ENCODE results near the gene RNF130.
"Not testable (repeated sequence)": the region's sequence is repeated elsewhere in the genome, so short reads cannot be mapped to it uniquely, and the experiment has no call there.

Gene RNF130

DNA sequence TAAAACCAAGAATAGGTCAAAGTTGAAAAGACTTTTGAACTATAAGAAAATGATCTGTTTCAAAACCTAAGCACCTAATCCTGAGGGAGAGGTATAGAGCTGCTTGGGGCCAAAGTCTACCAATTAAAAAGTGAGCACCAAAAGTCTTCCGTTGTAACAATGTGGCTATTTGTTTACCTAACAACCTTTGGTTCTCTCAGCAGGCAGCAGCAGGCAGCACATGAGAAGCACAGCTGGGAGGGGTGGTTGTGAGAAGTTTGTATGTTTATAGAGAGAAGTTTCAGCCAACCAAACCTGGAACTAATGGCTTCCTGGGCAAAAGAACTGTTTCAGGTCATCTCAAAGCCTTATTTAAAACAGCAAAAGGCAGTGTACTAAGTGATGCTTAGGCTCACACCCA is 104.1 kb downstream of the RNF130 start:
- DNase-seq = no peak

DNA sequence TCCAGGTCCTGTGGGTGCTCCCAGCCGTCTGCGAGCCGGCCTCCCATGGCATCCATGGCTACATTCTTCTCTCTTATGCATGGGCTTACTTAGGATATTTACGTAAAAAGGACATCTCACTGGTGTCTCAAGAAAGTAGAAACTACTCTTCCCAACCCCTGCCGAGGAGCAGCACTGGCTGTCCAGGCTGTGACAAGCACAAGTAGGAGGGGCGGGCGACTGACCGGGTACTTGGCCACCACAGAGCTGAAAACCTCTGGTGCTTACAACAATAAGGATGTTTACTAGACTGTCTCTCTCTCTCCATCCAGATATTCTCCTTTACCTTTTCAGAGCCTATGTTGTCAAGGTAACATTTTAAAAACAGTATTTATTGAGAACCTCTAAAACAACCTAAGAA is 107.5 kb downstream of the RNF130 start:
- DNase-seq = no peak

DNA sequence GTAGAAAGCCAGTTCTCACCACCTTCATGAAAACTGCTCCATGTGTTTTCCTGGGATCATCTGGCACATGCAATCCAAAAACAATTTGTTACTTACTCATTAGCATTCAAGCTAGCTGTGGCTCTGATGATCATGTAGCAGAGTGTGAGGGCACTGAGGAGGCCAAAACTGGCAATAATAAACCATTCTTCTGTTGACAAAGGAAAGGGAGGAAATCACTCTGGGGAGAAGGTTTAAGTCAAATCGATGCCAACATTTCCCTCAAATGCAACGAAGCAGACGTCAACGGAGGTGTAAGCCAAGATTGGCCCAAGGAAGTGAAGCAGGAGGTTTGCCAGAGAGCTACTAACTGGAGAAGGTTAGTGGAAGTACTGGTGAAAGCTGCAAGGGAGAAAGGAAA is 108.2 kb downstream of the RNF130 start:
- DNase-seq = no peak

DNA sequence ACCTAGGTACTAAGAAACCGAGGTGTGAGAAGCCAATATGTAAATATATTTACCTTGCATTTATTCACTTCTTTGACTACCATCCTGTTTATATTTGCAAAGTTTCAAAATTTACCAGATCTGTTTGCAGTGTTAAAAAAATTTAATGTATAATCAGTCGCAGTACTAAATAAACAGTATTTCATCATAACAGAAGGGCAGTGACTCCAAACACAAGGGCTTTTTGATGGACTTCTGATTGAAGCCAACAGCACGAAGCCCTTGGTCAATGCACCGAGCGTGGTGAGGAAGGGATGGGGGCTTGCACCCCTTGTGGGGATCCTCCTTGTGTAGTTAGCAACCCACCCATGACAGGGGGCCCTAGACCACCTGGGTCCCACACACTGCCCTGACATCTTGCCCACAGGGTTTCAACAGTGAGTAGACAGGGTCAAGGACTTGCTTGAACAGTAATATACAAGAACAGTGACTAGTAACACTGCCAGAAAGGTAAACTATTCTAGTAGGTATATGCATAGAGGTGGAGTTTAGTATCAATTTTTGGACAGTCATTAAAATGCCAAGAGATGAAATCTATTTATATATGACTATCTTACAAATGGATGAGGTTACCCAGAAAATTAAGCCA is 111.2 kb downstream of the RNF130 start:
- DNase-seq = no peak

DNA sequence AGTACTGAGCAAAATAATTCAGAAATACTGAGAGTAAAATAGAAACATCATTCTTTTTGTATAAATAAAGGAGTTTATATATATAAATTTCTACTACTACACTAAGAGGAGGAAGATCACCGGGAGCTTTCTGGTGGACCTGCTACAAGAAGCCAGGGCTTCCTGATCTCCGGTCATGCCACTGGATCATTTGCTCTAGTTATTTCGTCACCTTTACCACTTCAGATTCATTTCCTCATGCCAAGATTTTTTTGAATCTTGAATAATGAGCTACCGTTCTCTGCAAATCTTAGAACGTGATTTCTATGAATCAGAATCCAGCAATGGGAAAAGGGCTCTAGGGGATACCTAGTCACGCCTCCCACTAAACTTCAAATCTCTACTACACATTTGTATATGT is 111.9 kb downstream of the RNF130 start:
- no peak for DNase-seq

DNA sequence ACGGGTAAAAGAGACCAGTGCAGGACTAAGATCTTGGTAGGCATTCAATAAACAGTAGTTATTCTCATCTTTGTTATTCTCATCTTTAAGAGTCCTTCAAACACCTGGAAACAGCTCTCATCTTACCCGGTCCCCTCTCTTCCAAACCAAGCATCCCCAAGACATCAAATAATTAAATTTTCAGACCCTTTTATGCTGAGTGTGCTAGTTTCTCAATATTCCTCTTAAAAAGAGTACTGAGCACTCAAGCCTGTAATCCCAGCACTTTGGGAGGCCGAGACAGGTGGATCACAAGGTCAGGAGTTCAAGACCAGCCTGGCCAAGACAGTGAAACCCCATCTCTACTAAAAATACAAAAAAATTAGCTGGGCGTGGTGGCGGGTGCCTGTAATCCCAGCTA is 112.4 kb downstream of the RNF130 start:
- DNase-seq = not testable (repeated sequence)

DNA sequence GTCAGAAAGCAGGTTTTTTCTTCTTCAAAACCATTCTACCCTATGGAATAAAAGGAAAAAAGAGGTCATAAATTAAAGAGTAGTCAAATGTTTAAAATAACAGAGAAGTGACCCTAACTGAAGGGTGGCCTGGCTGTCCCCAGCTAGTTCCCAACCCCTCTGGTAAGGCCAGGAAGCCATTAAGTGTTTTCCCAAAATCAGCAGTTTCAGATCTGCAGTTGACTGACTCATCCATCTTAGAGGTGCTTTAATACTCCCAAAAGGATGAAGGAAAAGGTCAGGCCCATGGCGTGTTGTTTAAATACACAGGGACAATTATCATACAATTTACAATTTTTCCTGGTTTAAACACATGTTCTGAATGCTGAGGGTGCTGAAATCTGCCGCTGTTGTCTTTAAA is 115.9 kb downstream of the RNF130 start:
- DNase-seq = no peak

DNA sequence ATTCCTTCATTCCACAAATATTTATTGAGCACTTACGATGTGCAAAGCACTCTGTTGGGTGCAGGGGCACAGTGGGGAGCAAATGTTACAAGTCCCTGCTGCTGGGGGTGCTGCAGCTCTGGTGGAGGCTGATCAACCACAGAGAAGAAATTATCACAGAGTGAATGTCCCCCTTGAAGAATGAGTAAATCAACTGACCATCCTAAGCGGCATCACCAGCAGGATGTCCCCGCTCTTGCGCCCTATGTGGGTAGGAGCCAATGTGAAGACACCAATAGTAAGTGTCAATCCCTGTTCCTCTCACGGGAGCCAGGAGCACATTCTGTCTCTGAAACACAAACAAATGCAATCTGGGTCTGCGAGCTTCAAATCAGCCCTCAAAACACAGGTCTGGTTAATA is 116.5 kb downstream of the RNF130 start:
- no peak for DNase-seq

DNA sequence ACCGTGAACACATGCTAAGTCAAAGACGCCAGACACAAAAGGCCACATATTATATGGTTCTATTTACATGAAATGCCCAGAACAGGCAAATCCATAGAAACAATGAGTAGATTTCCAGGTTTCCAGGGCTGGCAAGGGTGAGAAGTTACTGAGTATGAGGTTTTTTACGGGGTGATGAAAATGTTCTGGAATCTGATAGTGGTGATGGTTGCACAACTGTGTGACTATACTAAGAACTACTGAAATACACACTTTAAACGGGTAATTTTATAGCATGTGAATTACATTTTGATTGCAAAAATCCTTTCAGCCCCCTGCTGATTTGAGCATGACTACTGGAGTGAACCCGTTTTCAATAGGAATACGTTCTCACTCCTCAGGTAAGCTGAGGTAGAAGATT is 117.1 kb downstream of the RNF130 start:
- DNase-seq = no peak

DNA sequence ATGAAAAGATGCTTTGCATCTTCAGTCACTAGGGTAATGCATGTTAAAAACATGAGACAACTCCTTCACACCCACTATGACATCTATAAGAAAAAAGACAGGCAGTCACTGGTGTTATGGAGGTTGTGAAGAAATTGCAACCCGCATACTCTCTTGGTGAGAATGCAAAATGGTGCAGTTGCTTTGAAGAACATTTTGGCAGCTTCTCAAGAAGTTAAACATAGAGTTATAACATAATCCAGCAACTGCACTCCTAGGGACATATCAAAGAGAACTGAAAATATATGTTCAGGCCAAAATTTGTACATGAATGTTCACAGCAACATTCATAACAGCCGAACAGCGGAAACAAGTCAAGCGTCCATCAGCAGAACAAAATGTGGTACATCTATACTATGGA is 117.6 kb downstream of the RNF130 start:
- no peak for DNase-seq

DNA sequence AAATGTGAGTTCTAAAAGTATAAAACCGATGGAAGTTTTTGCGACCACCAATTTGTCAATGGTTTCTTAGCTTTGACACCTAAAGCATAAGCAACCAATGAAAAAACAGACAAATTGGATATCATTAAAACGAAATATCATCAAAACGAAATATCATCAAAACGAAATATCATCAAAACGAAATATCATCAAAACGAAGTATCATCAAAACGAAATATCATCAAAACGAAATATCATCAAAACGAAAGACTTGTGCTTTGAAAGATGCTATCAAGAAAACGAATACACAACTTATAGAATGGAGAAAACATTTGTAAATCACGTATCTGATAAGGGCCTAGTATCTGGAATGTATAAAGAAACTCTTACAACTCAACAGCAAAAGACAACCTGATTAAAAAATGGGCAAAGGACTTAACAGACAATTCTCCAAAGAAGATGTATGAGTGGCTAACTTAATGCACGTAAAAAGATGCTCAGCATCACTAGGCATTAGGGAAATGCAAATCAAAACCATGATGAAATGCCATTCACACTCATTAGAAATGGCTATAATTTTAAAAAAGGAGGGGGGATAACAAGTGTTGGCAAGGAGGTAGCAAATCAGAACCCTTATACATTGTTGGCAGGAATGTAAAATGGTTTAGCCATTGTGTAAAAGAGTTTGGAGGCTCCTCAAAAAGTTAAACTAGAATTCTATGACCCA is 134.4 kb downstream of the RNF130 start:
- DNase-seq = no peak

DNA sequence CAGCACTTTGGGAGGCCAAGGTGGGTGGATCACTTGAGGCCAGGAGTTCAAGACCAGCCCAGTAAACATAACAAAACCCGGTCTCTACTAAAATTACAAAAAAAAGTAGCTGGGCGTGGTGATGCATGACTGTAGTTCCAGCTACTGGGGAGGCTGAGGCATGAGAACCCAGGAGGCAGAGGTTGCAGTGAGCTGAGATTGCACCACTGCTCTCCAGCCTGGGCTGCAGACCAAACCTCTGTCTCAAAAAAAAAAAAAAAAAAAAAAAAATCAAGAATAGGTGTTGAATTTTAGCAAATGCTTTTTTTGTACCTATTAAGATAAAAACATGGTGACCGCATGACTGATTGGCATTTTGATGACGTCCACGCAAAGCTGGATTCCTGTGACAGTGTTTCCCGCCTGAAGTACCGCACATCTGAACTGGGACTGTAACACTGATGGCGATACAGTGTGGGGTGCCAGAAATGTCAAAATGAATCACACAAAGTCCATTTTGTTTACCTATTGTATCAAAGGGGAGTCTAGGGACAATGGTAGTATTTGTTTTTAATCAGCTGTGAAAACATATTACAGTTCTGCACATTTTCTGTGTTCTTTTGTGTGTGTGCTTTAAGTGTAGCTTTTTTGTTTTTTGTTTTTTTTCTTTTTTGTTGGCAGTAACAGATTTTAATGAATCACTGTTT is 140.6 kb downstream of the RNF130 start:
- no peak for DNase-seq

DNA sequence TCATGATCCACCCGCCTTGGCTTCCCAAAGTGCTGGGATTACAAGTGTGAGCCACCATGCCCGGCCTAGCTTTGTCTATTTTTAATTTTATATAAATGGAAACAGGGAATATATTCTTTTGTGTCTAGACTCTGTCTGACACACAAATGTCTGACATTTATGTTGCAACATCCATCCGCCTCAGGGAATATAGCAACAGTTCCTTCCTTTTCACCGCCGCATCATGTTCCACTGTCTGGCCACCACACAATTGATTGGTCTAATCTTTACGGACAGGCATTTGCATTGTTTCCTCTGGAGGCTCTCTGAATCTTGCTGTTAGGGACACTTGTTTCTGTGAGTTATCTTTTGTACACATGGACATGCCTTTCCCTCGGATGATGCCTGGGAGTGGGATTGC is 143.7 kb downstream of the RNF130 start:
- DNase-seq = no peak

DNA sequence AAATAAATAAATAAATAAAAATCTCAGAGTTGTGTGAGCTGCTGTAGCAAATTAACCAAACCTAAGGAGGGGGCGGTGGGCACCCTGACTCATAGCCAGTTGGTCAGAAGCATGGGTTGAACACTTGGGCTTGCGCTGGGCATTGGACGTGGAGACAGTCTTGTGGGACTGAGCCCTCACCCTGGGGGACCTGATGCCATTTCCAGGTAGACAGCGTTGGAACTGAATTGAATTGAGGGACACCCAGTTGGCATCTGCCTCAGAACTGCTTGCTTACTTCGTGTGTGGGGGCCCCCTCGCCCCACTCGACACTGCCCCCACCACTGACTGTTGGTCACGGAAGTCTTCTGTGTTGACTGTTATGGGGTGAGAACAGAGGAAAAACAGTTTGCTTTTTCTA is 144.9 kb downstream of the RNF130 start:
- no peak for DNase-seq

DNA sequence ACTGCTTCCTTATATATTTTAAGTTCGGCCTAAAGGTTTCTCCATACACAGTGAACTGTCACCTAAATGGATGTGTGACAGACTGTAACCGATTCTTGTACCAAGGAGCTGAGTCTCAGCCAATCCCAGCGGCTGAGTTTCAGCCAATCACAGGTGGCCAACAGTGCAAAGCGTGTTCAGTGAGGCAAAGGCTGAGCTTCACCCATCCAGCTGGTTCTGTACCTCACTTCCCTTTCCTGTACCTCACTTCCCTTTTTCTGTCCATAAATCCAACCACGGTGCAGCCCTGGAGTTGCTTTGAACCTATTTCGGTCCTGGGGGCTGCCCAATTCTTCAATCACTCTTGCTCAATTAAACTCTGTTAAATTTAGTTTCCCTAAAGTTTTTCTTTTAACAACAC is 148.1 kb downstream of the RNF130 start:
- DNase-seq = no peak

DNA sequence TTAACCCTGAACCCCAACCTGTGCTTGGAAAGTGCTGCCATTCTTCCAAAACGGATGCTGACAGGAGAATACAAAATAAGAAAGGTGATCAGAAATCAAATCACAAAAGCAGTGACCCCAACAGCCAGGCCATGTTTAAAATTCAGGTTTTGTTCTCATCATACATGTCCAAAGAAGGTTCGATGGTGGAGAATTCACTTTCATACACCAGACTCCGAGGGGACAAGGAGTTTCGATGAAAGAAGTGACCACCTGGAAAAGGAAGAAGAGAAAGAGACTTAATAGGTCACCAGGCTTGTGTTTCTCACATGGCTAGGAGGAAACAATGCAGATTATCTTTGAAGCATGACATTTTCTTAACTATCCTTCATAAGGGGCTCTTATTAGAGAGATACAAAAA is 151.4 kb downstream of the RNF130 start:
- no peak for DNase-seq

DNA sequence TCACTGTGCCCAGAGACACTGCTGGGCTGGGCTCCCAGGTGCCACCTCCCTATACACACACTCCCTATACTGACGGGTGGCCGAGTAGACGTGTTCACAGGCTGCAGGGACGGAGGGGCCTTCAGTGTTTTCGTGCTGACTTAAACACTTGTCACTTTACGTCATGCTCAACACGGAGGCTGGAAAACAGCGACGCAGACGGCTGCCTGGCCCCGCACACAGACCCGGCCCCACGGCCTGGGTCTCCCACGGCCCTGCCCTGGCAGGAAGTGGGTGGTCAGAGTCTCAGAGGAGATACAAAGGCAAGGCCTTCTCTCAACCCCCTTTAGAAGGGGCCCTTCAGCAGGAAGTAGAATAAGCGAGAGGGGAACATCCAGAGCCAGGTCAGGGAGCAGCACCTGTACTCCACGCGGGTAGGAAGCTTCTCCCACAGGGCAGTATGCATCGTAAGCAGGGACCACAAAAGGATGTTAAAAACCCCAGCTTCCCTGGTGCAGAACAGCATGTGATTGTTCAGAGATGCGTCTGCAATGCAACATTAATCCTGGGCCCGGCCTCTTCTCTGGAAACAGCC is 152.0 kb downstream of the RNF130 start:
- DNase-seq = no peak

DNA sequence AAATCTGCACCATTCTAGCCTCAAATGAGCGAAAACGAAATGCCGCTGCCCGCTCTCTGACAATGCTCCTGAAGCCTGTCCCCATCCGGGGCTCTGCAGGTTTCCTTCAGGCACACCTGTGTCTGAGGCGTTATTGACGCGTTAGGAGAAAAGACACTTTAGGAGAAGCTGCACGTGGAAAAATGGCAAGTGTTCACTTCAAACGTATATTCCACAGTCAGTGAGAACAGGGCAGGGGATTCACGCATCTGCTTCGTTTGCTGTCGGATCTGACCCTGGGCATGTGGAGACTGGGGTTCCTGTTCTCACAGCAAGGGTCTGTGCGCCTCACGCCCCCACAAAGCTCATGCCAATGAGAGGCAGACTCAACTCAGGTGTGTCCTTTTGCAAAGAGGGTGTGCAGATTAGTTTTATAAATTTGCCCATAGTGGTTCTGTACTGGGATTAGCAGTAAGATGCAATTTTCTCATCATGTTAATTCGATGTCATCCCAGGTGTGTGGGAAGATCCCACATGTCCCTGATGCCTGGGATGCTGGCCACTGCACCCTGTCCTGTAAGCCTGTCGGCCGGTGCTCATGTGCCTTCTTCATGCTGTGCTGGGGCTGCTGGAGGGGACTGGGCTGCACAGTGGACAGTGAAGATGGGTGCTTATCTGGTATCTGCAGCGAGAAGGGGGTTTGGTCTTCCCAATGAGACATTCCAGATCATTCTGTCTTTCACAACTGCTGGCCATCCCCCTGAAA is 152.6 kb downstream of the RNF130 start:
- DNase-seq = no peak

DNA sequence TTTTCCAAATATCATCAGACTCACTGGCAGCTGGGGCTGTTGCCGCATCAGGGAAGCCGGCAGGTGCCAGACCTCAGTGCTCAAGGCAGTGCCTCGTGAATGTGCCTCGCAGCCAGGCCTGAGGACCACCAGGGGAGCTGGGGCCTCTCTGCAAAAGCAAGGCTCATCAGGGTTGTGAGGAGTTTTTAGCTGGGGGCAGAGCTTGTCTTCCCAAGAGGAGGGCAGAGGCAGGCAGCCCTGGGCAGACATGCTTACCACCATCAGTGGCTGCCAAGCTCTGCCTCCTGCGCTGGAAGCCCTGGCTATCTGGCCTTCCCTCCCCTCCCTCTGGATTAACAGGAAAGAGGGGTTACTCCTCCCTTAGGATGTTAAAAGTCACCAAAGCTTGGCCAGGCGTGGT is 155.0 kb downstream of the RNF130 start:
- no peak for DNase-seq

DNA sequence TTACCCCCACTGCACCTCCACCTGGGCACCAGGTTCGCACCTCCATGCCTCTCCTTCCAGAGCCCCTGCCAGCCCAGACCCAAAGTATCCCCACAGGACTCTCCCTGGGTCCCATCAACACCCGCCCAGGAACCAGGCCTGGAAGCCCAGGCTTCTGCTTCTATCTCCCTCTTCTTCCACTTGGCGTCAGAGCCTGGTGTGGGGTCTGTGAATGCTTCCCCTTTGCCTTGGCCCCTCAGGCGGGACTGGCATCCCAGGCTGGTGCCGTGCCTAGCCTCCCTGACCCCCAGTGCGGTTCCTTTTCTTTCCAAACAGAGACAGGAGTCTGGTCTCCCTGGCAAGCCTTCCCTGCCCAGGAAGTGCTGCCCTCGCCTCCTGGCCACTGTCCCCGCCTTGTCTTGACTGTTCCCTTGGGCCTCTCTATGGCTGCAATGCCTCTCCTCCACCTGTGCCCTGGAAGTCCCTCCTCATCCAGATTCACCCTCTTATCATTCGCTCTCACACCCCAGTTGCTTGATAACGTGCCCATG is 156.1 kb downstream of the RNF130 start:
- DNase-seq = no peak

DNA sequence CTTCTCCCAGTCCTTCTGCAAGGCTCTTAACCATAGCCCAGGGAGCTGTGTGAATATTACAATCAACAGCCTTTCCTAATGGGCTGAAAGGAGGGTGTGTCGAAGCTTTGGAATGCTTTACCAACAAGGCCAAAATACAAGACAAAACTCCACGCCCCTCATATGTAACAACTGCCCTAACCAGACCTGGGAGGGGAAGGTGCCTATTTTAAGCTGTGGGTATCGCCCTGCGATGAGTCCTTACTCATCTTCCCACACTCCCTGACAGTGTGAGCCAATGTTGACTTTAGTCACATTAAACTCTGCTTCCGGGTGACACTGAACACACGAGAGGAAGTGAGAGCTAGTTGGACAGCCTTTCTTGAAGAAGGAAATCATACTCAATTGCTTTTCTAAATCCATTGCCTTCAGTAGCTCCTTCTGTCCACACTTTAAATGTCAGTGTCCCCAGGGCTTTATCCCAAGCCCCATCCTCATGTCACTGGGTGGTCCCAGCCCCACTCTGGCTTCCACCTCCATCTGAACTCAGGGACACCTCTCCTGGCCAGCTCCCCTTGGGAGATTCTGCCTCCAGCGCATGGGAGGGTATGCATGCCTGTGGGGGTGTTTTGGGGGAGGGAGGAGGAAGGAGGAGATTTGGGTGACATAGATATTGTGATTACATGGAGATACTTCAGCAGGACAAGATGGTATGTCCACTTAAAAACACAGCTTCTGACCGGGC is 157.4 kb downstream of the RNF130 start:
- peak in 1 of 5 donors; percentile 7 for DNase-seq

DNA sequence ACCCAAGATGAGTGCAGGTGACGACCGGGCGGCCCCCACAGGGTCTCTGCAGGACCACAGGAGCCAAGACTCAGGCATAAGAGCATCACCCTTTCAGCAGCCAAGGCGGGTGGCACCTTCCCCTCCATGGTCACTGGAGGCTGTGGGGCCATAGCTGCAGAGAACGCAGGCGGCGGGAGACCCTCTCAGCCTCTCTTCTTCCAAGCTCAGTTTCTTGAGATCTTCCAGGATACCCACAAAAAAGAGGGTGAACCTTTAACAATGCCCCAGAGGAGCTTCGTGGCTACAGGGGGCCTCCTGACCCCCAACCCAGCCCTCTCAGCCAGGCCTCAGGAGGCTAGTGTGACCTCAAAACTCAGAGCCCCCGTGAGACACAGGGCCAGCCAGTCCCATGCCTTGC is 158.1 kb downstream of the RNF130 start:
- no peak for DNase-seq

Data from T-helper 1 cell (primary cell).